Measurements from ENCODE around the gene CT83.

DNA sequence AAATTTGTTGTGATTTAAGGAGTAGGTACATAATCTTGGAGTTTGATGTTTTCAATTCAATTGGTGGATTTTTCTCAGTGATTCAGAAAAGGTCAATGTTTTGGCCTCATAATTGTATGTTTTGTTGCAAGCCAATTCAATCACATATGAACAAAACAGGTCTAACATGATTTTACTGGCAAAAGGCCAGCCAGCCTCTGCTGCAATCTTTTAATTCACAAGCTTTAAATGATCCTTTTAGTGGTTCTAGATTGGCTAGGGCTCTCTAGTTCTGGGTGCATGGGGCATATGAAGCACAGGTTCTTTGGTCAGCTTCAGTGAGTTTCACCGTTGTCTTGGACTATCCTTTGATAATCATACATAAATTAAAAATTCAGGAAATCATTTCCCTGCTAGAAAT, 45.6 kb downstream of the CT83 start:
- TF ChIP-seq, protein P1, sequence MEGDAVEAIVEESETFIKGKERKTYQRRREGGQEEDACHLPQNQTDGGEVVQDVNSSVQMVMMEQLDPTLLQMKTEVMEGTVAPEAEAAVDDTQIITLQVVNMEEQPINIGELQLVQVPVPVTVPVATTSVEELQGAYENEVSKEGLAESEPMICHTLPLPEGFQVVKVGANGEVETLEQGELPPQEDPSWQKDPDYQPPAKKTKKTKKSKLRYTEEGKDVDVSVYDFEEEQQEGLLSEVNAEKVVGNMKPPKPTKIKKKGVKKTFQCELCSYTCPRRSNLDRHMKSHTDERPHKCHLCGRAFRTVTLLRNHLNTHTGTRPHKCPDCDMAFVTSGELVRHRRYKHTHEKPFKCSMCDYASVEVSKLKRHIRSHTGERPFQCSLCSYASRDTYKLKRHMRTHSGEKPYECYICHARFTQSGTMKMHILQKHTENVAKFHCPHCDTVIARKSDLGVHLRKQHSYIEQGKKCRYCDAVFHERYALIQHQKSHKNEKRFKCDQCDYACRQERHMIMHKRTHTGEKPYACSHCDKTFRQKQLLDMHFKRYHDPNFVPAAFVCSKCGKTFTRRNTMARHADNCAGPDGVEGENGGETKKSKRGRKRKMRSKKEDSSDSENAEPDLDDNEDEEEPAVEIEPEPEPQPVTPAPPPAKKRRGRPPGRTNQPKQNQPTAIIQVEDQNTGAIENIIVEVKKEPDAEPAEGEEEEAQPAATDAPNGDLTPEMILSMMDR (IDR thresholded peaks at IDR 0.05 in 4 of 5, conservative IDR thresholded peaks at IDR 0.05 in 1 of 5) = no peak
- TF ChIP-seq POLR2A (IDR thresholded peaks at IDR 0.05) = no peak
